ENCODE data around the gene ZNF784.

GRCh38 chr19:55645512-55645881 lies 21.1 kb upstream of the ZNF784 start:
- TF ChIP-seq, protein P1, sequence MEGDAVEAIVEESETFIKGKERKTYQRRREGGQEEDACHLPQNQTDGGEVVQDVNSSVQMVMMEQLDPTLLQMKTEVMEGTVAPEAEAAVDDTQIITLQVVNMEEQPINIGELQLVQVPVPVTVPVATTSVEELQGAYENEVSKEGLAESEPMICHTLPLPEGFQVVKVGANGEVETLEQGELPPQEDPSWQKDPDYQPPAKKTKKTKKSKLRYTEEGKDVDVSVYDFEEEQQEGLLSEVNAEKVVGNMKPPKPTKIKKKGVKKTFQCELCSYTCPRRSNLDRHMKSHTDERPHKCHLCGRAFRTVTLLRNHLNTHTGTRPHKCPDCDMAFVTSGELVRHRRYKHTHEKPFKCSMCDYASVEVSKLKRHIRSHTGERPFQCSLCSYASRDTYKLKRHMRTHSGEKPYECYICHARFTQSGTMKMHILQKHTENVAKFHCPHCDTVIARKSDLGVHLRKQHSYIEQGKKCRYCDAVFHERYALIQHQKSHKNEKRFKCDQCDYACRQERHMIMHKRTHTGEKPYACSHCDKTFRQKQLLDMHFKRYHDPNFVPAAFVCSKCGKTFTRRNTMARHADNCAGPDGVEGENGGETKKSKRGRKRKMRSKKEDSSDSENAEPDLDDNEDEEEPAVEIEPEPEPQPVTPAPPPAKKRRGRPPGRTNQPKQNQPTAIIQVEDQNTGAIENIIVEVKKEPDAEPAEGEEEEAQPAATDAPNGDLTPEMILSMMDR (IDR thresholded peaks at IDR 0.05; ENCODE audit: insufficient read depth, low read length), result no peak
- no peak for TF ChIP-seq POLR2AphosphoS5 (IDR thresholded peaks at IDR 0.05; ENCODE audit: low read depth)
- TF ChIP-seq, protein P2, sequence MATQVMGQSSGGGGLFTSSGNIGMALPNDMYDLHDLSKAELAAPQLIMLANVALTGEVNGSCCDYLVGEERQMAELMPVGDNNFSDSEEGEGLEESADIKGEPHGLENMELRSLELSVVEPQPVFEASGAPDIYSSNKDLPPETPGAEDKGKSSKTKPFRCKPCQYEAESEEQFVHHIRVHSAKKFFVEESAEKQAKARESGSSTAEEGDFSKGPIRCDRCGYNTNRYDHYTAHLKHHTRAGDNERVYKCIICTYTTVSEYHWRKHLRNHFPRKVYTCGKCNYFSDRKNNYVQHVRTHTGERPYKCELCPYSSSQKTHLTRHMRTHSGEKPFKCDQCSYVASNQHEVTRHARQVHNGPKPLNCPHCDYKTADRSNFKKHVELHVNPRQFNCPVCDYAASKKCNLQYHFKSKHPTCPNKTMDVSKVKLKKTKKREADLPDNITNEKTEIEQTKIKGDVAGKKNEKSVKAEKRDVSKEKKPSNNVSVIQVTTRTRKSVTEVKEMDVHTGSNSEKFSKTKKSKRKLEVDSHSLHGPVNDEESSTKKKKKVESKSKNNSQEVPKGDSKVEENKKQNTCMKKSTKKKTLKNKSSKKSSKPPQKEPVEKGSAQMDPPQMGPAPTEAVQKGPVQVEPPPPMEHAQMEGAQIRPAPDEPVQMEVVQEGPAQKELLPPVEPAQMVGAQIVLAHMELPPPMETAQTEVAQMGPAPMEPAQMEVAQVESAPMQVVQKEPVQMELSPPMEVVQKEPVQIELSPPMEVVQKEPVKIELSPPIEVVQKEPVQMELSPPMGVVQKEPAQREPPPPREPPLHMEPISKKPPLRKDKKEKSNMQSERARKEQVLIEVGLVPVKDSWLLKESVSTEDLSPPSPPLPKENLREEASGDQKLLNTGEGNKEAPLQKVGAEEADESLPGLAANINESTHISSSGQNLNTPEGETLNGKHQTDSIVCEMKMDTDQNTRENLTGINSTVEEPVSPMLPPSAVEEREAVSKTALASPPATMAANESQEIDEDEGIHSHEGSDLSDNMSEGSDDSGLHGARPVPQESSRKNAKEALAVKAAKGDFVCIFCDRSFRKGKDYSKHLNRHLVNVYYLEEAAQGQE (IDR thresholded peaks at IDR 0.05; ENCODE audit: insufficient replicate concordance, low read depth), result no peak
- TF ChIP-seq SPI1 (IDR thresholded peaks at IDR 0.05; ENCODE audit: borderline replicate concordance, low read depth), result no peak

Measured in HL-60 (cell line).